NCI-H524 treated with DMSO at 0.1 percent for 48 hours (cell line): ENCODE measurements around the gene IL10RA.

Experiments used
- DNase-seq: peaks from one replicate; lab custom pipeline; 2025; lab: John Stamatoyannopoulos, UW

IL10RA gene

GRCh38 chr11:117992136-117992535, 5.9 kb downstream of the IL10RA start:
- no peak for DNase-seq

GRCh38 chr11:117992620-117993019, 6.4 kb downstream of the IL10RA start:
- DNase-seq, result no peak

GRCh38 chr11:117993988-117994745, 8.0 kb downstream of the IL10RA start:
- no peak for DNase-seq

GRCh38 chr11:117995472-117995871, 9.3 kb downstream of the IL10RA start:
- no peak for DNase-seq

GRCh38 chr11:117996058-117996457, 9.9 kb downstream of the IL10RA start:
- no peak for DNase-seq

- no peak for DNase-seq
These were observed 11.2 kb downstream of the IL10RA start for GRCh38 chr11:117997406-117997805.

- DNase-seq, result no peak
These were observed 11.8 kb downstream of the IL10RA start for GRCh38 chr11:117997823-117998579.

GRCh38 chr11:117998664-117999353, 12.6 kb downstream of the IL10RA start:
- no peak for DNase-seq

GRCh38 chr11:117999354-117999993, 13.3 kb downstream of the IL10RA start:
- DNase-seq, result no peak

GRCh38 chr11:118000067-118000849, 14.1 kb downstream of the IL10RA start:
- no peak for DNase-seq

GRCh38 chr11:118000850-118001228, 14.6 kb downstream of the IL10RA start:
- DNase-seq, result no peak

- DNase-seq, result no peak
These were observed 15.3 kb downstream of the IL10RA start for GRCh38 chr11:118001494-118001971.

GRCh38 chr11:118002010-118002540, 15.9 kb downstream of the IL10RA start:
- no peak for DNase-seq

- no peak for DNase-seq
These were observed 16.6 kb downstream of the IL10RA start for GRCh38 chr11:118002541-118003423.

GRCh38 chr11:118003456-118003855, 17.3 kb downstream of the IL10RA start:
- no peak for DNase-seq

GRCh38 chr11:118004543-118005223, 18.5 kb downstream of the IL10RA start:
- DNase-seq, result no peak

- no peak for DNase-seq
These were observed 19.3 kb downstream of the IL10RA start for GRCh38 chr11:118005224-118006152.

GRCh38 chr11:118006153-118006534, 19.9 kb downstream of the IL10RA start:
- no peak for DNase-seq
